PC-3 (cell line): ENCODE data around the gene VWA3B. TPM values are rescaled to one million over a fixed set of nuclear protein-coding genes. Genes with fewer than 3 reads are reported as not detected.

Experiments
- ATAC-seq: fragments of 200-7000 bp; cut with Tn5 transposase; 2 replicates; pipeline ENCODE4 v1.9.1; 2020; ENCODE audit warnings: mild to moderate bottlenecking, moderate library complexity
- BruUV-seq: library from RNA; stranded (reverse); fragments of 400-500 nt; replicated peaks from 2 replicates; lab custom pipeline; 2021; lab: Mats Ljungman, UMichigan
- CTCF ChIA-PET: fragments of 300-600 bp; sonication (Branson Sonifier 250); formaldehyde crosslinking; loops from one replicate; lab custom pipeline; 2022; ENCODE audit warnings: antibody characterized with exemption; lab: Charles Lee
- POLR2A ChIA-PET: fragments of 300-600 bp; sonication (Branson Sonifier 250); formaldehyde crosslinking; loops from one replicate; lab custom pipeline; 2022; ENCODE audit warnings: antibody characterized with exemption; ENCODE audit not compliant: unreplicated experiment; lab: Charles Lee
- DNase-seq: peaks from one replicate; pipeline ENCODE4 v3.0.0-alpha.2; 2015
- H2AFZ ChIP-seq: fragments of 300-600 bp; sonication (generic); 2 replicates; pipeline ENCODE4 v1.6.0; 2016; ENCODE audit warnings: antibody characterized with exemption, low read length
- H3F3A ChIP-seq: fragments of 300-600 bp; sonication (generic); one replicate; pipeline ENCODE4 v1.6.0; 2017; ENCODE audit warnings: antibody characterized with exemption, low read length, control low read depth, mild to moderate bottlenecking; ENCODE audit not compliant: unreplicated experiment
- H3K27ac ChIP-seq: fragments of 300-600 bp; sonication (generic); 2 replicates; pipeline ENCODE4 v1.5.1; 2016; ENCODE audit warnings: mild to moderate bottlenecking, low read length
- H3K27me3 ChIP-seq: fragments of 300-600 bp; sonication (generic); 2 replicates; pipeline ENCODE4 v1.6.1; 2016; ENCODE audit warnings: low read length, mixed read lengths
- H3K36me3 ChIP-seq: fragments of 300-600 bp; sonication (generic); 2 replicates; pipeline ENCODE4 v1.6.1; 2016; ENCODE audit warnings: low read depth, mixed run types, low read length, mixed read lengths
- H3K4me1 ChIP-seq: fragments of 300-600 bp; sonication (generic); 2 replicates; pipeline ENCODE4 v1.5.1; 2016; ENCODE audit warnings: low read length; ENCODE audit not compliant: insufficient read depth
- H3K4me2 ChIP-seq: fragments of 300-600 bp; sonication (generic); 2 replicates; pipeline ENCODE4 v1.6.0; 2016; ENCODE audit warnings: low read length
- H3K4me3 ChIP-seq: fragments of 300-600 bp; sonication (generic); 2 replicates; pipeline ENCODE4 v1.5.1; 2016; ENCODE audit warnings: mild to moderate bottlenecking, low read length, mixed read lengths
- H3K79me2 ChIP-seq: fragments of 300-600 bp; sonication (generic); 2 replicates; pipeline ENCODE4 v1.6.1; 2017; ENCODE audit warnings: low read length, mixed read lengths
- H3K9ac ChIP-seq: fragments of 300-600 bp; sonication (generic); 2 replicates; pipeline ENCODE4 v1.6.0; 2016; ENCODE audit warnings: mild to moderate bottlenecking, low read length
- H3K9me2 ChIP-seq: fragments of 300-600 bp; sonication (generic); replicated peaks from 2 replicates; pipeline ENCODE4 v1.6.1; 2016; ENCODE audit warnings: mixed run types, low read length, mixed read lengths
- H3K9me3 ChIP-seq: fragments of 300-600 bp; sonication (generic); 2 replicates; pipeline ENCODE4 v1.6.1; 2016; ENCODE audit warnings: low read length, mixed read lengths
- H4K20me1 ChIP-seq: fragments of 300-600 bp; sonication (generic); 2 replicates; pipeline ENCODE4 v1.6.1; 2016; ENCODE audit warnings: low read length, mixed read lengths
- CTCF ChIP-seq: fragments of 300-600 bp; sonication (generic); conservative IDR thresholded peaks from 2 replicates; pipeline ENCODE4 v1.5.1; 2017; ENCODE audit warnings: antibody characterized with exemption, low read depth, mild to moderate bottlenecking, low read length
- EZH2 ChIP-seq: fragments of 300-600 bp; sonication (generic); IDR thresholded peaks from one replicate; pipeline ENCODE4 v1.6.1; 2017; ENCODE audit warnings: antibody characterized with exemption, mild to moderate bottlenecking, low read length; ENCODE audit not compliant: unreplicated experiment
- EZH2phosphoT487 ChIP-seq: fragments of 300-600 bp; sonication (generic); IDR thresholded peaks from 2 replicates; pipeline ENCODE4 v1.6.1; 2018; ENCODE audit warnings: mild to moderate bottlenecking, antibody characterized with exemption, low read length, borderline replicate concordance
- intact Hi-C: fragments of 100-400 bp; cut with micrococcal nuclease; formaldehyde crosslinking; loops from 2 replicates; pipeline ENCODE4 v1.9.0; 2023
- total RNA-seq: library from RNA; depleted of rRNA; stranded (reverse); fragments of >200 nt; gene quantifications from 2 replicates; pipeline ENCODE4 v1.2.3, GENCODE V29; 2014

Gene VWA3B
- total RNA-seq, 1 experiment from 2014 or later, result not detected

DNA sequence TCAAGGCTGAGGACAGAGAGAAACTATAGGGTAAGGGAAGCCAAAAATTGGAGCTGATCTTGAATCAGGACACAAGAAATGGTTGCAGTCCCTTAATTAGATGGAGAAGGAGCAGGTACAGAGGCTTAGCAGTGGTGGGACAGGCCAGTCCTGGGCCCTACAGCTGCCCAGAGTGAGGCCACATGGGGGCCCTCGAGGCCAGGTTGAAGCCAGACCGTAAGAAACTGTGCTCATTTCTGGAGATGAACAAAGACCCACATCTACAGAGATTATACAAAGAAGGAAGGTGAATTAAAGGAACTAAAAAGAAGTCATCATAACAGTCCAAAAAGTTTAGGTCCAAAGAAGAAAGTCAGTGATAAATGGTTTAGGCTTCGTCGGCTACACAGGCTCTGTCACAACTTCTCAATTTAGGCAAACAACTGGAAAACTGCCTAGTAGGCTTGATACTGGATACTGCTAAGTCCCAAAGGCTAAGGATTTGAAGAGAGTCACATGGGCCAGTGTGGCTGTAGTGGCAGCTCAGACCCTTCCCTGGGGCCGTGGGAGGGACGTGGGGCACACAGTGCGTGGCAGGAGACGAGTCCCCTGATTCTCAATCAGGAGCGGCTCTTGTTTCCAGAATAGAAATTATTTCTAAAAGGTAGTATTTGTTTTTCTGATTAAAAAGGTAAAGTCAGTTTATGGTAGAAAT is 208.9 kb downstream of the VWA3B start:
- CTCF ChIA-PET, result interaction anchor here (0.5 kb wide), 1 partner anchor 506 kb away, joined by 3 read pairs; no protein-coding TSS in a partner anchor
- no peaks in the 10 kb centered on the region for H4K20me1 ChIP-seq
- H3K27me3 ChIP-seq, result no peaks in the 10 kb centered on the region
- DNase-seq (no peak), ATAC-seq (peak; percentile 66)
- no peak overlapping the region for H3K27ac ChIP-seq
- H2AFZ ChIP-seq, result no peak overlapping the region
- no TSS peak for BruUV-seq
- no peaks in the 10 kb centered on the region for H3K79me2 ChIP-seq
- peaks cover 21% of the 10 kb centered on the region for H3K4me1 ChIP-seq
- intact Hi-C loops, result loop anchor here (1.0 to 10.0 kb wide), 2 partner anchors 59 to 89 kb away; no protein-coding TSS in a partner anchor
- H3K9me3 ChIP-seq, result no peaks in the 10 kb centered on the region
- POLR2A ChIA-PET, result no interaction called here
- no peak overlapping the region; the same call in 1 of the 2 replicates for H3K4me2 ChIP-seq
- no peak overlapping the region for H3K4me3 ChIP-seq
- no peaks in the 10 kb centered on the region for H3K36me3 ChIP-seq
- no peaks in the 10 kb centered on the region for H3F3A ChIP-seq
- TF ChIP-seq CTCF (peak; percentile 50), EZH2 (no peak), EZH2phosphoT487 (no peak)
- H3K9ac ChIP-seq, result no peak overlapping the region
- H3K9me2 ChIP-seq, result no peaks in the 10 kb centered on the region

DNA sequence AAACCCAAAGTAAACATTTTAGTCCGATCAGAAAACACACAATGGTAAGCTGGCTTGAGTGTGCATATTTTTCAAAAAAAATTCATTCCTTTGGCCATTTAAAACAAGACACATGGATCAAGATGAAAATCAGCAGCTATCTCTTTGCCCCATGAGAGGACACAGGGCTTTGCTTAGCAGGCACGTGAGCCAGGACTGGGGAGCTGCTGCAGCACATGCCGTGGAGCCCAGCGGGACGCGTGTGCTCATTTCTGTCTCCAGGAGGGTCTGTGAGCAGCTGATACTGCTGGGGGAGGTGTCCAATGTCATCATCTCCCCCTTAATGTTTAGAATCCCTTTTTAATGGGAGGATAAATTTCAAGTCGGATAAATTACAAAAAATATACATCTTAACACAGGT is 209.5 kb downstream of the VWA3B start:
- H3K4me3 ChIP-seq, result no peak overlapping the region
- no peaks in the 10 kb centered on the region for H3F3A ChIP-seq
- DNase-seq (no peak), ATAC-seq (no peak)
- ChIA-PET POLR2A (no interaction called here), CTCF (no interaction called here)
- H3K9ac ChIP-seq, result no peak overlapping the region
- H3K27me3 ChIP-seq, result no peaks in the 10 kb centered on the region
- H3K9me3 ChIP-seq, result no peaks in the 10 kb centered on the region
- BruUV-seq, result no TSS peak
- intact Hi-C loops, result loop anchor here (1.0 to 10.0 kb wide), 2 partner anchors 58 to 89 kb away; no protein-coding TSS in a partner anchor
- H3K79me2 ChIP-seq, result no peaks in the 10 kb centered on the region
- no peaks in the 10 kb centered on the region for H3K36me3 ChIP-seq
- no peak overlapping the region for H3K27ac ChIP-seq
- TF ChIP-seq EZH2 (no peak), CTCF (no peak), EZH2phosphoT487 (no peak)
- H4K20me1 ChIP-seq, result no peaks in the 10 kb centered on the region
- H3K4me1 ChIP-seq, result peaks cover 21% of the 10 kb centered on the region
- H3K9me2 ChIP-seq, result no peaks in the 10 kb centered on the region
- no peak overlapping the region for H3K4me2 ChIP-seq
- no peak overlapping the region for H2AFZ ChIP-seq
